Measurements from ENCODE around the gene HP. TPM values are rescaled to one million over a fixed set of nuclear protein-coding genes. Genes with fewer than 3 reads are reported as not detected.

Gene HP
- total RNA-seq, 4 donors from 2014 or later = 0.93 to 19.9 (median 1.3) TPM; not detected in 1

DNA sequence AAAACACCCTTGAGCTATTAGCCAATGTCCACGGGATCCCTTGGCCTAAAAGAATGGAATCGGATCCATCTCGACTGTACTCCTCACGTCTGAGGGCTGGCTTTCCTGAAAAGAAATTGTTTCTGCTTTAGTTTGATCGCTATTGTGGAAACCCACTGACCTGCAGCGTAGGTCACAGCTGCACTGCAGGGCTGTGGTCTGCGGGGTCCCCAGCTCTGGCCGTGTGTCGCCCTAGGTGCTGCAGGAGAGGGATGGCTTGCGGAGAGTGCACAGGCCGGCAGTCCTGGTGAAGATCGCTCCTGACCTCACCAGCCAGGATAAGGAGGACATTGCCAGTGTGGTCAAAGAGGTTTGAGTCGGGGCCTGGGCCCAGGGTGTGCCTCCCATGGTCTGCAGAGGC is 32.2 kb upstream of the HP start:
- Histone ChIP-seq H3K4me3 (replicated peaks in 1 of 3) (no peak overlapping the region), H3K27me3 (no peaks in the 10 kb centered on the region), H3K27ac (no peak overlapping the region), H3K4me1 (no peaks in the 10 kb centered on the region), H3K36me3 (peaks cover 0 to 9% of the 10 kb centered on the region in 2 donors), H3K9me3 (no peaks in the 10 kb centered on the region)
- intact Hi-C loops (cut with DNase I) = no loop called here
- no peak for TF ChIP-seq CTCF (IDR thresholded peaks at IDR 0.05)
- TF ChIP-seq POLR2A (IDR thresholded peaks at IDR 0.05) = no peak
- no peak for DNase-seq
- WGBS, 2 donors = 92 to 97% methylated on average over 12 to 13 of the region's 13 CpGs

DNA sequence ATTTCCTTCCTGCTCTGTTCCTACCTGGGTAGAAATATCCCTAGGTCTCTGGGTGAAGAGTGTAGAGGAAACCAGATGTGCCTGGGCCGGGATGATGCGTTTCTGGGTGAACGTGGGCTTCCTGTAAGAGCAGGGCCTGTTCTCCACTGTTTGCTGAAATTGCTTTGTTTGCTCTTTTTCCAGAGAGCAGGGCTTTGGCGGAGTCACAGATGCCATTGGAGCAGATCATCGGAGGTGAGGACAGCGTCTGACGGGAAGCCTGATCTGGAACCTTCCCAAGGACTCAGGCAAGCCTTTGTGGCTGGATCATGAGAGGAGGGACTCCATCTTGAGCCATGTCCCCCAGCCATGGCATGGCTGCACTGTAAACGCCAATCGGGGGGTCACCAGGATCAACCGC is 30.3 kb upstream of the HP start:
- Histone ChIP-seq H3K4me3 (replicated peaks in 1 of 3) (no peak overlapping the region), H3K4me1 (no peaks in the 10 kb centered on the region), H3K27ac (peak overlapping the region in 1 of 3 donors; percentile 6), H3K27me3 (no peaks in the 10 kb centered on the region), H3K9me3 (no peaks in the 10 kb centered on the region), H3K36me3 (peaks cover 0 to 6% of the 10 kb centered on the region in 2 donors)
- peak in 1 of 2 donors; percentile 18 for DNase-seq
- 86 to 90% methylated on average over 10 of the region's 10 CpGs for WGBS, 2 donors
- intact Hi-C loops (cut with DNase I) = no loop called here
- no peak for TF ChIP-seq POLR2A (IDR thresholded peaks at IDR 0.05)
- no peak for TF ChIP-seq CTCF (IDR thresholded peaks at IDR 0.05)

DNA sequence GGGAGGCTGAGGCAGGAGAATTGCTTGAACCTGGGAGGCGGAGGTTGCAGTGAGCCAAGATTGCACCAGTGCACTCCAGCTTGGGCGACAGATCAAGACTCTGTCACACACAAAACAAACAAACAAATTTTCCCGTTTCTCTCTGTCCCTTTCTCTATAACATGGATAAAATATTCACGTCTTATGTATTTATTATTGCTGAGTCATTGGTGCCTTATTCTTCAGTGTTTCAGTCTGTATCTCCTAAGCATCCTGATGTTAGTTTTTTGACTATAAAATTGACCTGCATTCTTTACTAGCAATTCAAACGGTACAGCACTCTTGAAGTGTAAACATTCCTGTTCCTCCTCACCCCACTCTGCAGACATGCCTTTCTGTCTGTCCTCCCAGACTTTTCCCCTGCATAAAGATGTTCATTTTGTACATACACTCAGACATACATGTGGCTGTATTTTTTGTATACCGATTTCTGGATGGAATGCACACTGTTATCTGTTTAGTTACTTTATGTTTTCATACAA is 29.4 kb upstream of the HP start:
- no peak overlapping the region for H3K27ac ChIP-seq
- H3K4me3 ChIP-seq (replicated peaks in 1 of 3) = no peak overlapping the region
- no peaks in the 10 kb centered on the region for H3K27me3 ChIP-seq
- 78 to 80% methylated on average over 6 of the region's 6 CpGs for WGBS, 2 donors
- DNase-seq = no peak
- intact Hi-C loops (cut with DNase I) = no loop called here
- TF ChIP-seq CTCF (IDR thresholded peaks at IDR 0.05) (no peak), POLR2A (IDR thresholded peaks at IDR 0.05) (no peak)
- no peaks in the 10 kb centered on the region for H3K4me1 ChIP-seq
- no peaks in the 10 kb centered on the region for H3K9me3 ChIP-seq
- peaks cover 0 to 6% of the 10 kb centered on the region in 2 donors for H3K36me3 ChIP-seq

- H3K4me3 ChIP-seq (replicated peaks in 1 of 3) = no peak overlapping the region
- no peak for TF ChIP-seq POLR2A (IDR thresholded peaks at IDR 0.05)
- no peaks in the 10 kb centered on the region for H3K9me3 ChIP-seq
- no peak for DNase-seq
- no peak overlapping the region for H3K27ac ChIP-seq
- 87% methylated on average over 18 to 19 of the region's 19 CpGs for WGBS, 2 donors
- intact Hi-C loops (cut with DNase I) = no loop called here
- H3K27me3 ChIP-seq = no peaks in the 10 kb centered on the region
- peaks cover 0 to 6% of the 10 kb centered on the region in 2 donors for H3K36me3 ChIP-seq
- H3K4me1 ChIP-seq = no peaks in the 10 kb centered on the region
Measured at GRCh38 chr16:72025404-72026114, 28.7 kb upstream of the HP start.

DNA sequence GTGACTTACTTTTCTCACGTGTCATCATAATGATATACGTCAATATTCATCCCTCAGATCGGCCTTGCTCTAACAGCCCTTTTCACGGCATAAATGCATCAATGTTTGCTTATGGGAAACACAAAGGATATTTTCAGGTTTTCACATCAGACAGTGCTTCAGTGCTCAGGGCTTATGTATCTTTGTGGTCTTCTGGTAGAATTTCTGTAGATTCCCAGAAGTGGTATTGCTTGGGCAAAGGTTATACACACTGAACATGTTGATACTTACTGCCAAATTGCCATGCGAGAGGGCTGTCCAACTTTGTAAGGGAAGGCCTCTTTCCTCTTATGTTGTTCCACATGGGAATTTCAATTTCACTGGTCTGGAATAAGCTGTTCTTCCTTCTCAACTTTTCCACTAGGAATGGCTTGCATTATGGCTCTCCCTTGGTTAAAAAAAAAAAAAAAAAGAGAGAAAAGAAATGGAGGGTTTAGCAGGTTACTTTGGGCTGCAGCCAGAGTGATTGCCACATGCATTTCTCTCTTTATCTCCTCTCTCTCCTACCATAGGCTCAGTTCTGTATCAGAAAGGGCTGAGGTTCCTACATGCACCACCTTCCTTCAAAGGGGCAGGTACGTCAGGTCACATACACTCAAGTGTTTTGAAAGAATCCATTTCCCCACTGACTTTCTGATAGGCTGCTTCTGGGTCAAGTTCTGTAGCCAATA is 26.5 kb upstream of the HP start:
- no peaks in the 10 kb centered on the region for H3K27me3 ChIP-seq
- DNase-seq = no peak
- WGBS, 2 donors = 88 to 93% methylated on average over 6 of the region's 6 CpGs
- H3K9me3 ChIP-seq = no peaks in the 10 kb centered on the region
- intact Hi-C loops (cut with DNase I) = no loop called here
- H3K4me3 ChIP-seq (replicated peaks in 1 of 3) = no peak overlapping the region
- TF ChIP-seq CTCF (IDR thresholded peaks at IDR 0.05) (no peak), POLR2A (IDR thresholded peaks at IDR 0.05) (no peak)
- peaks cover 0 to 3% of the 10 kb centered on the region in 2 donors for H3K36me3 ChIP-seq
- H3K4me1 ChIP-seq = peaks cover 2 to 13% of the 10 kb centered on the region in 2 donors
- no peak overlapping the region for H3K27ac ChIP-seq
